ENCODE measurements around the gene RBM48. TPM values are rescaled to one million over a fixed set of nuclear protein-coding genes. Genes with fewer than 3 reads are reported as not detected.
"Not testable (repeated sequence)": the region's sequence is repeated elsewhere in the genome, so short reads cannot be mapped to it uniquely, and the experiment has no call there.

Gene RBM48
- polyA plus RNA-seq (ENCODE audit: insufficient read length) = 13.8 TPM

DNA sequence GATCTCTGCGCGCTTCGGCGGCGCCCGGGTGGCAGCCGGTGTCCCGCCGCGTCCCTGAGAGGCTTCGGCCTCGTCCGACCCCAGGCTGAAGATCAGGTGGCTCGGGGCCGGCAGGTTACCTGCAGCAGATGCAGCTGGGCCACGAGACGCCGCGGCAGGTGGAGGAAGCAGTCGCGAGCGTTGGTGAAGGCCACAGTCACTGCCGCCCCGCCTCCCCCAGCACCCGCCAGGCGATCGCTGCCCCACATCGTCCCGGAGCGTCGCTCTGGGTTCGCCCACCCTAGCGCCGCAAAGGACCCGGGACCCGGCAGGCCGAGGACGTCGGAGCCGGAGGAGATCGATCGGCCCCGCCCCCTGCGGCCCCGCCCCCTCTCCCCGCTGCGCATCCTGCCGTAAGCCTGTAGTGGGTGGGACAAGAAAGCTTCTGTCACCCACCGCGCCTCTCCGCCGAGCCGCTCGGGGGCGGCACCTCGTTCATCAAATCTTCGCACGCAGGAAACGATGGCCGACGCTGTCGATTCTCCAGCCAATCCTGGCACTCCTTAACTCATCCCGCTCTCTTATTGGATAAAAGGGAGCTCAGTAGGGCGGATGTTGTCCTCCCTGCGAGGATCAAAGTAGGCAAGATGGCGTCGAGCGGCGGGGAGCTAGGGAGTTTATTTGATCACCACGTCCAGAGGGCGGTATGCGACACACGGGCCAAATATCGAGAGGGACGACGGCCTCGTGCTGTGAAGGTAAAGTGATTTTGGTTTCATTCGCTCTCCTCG, at the start of gene RBM48, which contains the start of gene PEX1:
RBM48 (plus strand) TSS at position 608 of the 770 bp plus-strand sequence; CDS start at position 627, 19 bp downstream.
PEX1 (minus strand) TSS at position 333 of the 770 bp plus-strand sequence; CDS start at position 248, 85 bp downstream.
- DNase-seq (ENCODE audit: low read depth) = peak; percentile 99

DNA sequence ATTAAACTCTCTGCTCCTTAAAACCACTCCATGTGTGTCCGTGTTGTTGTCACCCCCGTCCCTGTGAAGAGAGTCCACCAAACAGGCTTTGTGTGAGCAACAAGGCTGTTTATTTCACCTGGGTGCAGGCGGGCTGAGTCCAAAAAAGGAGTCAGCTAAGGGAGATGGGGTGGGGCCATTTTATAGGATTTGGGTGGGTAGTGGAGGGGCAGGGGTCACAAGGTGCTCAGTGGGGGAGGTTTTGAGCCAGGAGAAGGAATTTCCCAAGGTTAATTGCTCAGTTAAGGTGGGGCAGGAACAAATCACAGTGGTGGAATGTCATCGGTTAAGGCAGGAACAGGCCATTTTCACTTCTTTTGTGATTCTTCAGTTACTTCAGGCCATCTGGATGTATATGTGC, 49.4 kb upstream of the RBM48 start:
- DNase-seq (ENCODE audit: low read depth) = not testable (repeated sequence)

DNA sequence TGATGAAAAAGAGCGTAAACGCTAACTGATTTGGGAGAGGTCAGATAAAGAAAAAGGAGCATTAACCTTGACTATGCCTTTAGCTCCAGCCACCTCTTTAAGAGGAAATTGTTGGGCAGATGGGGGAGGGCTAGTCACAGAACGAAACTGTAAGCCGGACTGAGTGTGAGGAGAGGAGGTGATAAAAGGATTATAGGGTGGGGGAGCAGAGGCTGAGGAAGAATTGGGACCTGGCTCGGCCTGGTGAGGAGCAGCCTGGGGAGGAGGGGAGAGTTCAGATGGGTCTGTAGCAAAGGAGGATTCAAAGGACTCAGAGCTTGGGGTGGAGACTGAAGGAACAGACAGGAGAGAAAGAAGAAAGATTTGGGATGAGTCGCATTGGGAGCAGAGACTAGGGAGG, 45.0 kb upstream of the RBM48 start:
- DNase-seq (ENCODE audit: low read depth) = not testable (repeated sequence)

DNA sequence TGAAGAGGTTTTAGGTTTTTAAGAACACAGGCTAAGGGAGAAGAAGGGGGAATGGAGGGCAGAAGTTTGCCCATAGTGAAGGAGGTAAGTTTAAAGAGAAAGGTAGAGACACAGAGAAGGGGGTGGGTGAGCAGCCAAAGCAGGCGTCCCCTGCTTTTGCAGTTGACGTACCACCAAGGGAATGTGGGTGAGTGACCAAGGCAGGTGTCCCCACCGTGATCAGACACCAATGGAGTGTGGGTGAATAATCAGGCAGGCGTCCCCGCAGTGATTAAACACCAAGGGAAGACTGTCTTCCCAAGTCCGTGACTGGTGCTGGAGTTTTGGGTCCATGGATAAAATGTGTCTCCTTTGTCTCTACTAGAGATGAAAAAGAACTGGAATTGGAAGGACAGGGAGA, 44.4 kb upstream of the RBM48 start:
- not testable (repeated sequence) for DNase-seq (ENCODE audit: low read depth)

DNA sequence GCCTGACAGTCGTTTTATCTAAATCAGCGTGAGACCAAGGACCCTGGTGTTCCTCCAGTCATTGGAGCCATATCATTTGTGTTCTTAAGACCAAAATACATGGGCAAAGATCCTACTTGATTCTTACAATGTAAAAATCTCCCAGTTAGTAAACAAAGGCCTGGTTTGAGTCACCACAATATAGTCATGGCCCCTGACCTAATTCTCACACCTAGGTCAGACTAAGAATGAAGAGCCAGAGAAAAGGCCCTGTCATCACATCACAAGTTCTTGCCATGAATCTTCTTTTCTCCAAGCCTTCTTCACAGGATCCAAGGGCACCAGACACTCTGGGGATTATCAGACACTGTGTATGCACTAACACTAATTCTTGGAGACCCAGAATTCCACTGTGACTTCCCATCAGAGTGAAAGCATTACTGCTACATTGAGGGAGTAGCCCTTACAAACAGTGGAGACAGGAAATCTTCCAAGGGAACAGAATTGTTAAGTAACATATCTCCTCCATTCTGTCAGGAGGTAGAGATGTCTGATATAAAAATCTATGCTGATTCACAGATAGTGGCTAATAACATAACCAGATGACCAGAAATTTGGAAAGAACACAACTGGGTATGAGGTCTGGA, 43.2 kb upstream of the RBM48 start:
- no peak for DNase-seq (ENCODE audit: low read depth)

DNA sequence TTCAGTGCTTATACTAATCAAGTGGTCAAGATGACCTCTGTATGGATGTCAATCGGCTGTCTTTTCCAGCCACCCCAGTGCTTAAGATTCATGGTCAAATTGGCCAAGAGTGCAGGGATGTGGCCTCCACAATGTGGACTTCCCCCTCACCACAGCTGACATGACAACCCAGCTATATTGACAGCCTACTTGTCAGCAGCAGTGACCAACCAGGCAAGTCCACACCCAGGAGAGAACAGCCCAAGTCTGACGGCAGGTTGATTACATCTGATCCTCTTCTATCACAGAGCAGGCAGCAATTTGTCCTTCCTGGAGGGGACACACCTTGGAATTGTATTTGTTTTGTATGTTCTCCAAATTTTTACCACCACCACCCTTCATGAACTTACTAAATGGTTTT, 42.6 kb upstream of the RBM48 start:
- no peak for DNase-seq (ENCODE audit: low read depth)

DNA sequence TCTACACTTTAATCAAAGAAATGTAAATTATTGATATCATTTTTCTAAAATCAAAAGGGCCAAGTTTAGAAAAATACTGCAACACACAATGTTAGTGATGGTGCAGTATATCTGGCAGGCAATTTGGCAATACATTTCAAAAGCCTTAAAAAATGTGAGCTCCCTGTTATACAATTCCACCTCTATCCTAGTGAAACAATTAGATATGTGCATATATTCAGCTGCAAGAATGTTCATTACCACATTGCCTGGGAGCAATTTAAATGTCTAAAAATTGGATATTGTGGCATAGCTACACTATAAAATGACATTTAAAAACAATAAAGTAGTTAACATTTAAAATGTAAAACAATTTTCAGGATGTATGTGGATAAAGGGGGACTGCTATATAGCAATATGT, 40.8 kb upstream of the RBM48 start:
- no peak for DNase-seq (ENCODE audit: low read depth)

DNA sequence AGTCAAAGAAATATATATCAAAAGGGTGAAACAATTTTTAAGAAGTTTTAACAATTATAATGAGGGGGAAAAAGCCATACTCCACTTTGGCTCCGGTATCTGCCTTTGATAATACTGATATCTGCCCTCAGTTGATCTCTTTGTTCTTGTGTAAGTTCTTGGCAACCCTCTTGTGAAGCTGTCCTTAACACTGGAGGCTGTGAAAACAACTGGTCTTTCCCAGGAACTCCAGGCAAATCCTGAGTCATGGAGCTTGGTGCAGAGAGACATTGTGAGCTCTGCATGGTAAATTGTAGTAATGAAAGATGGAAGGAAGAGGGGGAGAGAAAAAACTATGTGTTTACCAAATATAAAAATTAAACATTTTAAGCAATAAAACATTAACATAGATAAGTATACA, 39.0 kb upstream of the RBM48 start:
- DNase-seq (ENCODE audit: low read depth) = no peak

DNA sequence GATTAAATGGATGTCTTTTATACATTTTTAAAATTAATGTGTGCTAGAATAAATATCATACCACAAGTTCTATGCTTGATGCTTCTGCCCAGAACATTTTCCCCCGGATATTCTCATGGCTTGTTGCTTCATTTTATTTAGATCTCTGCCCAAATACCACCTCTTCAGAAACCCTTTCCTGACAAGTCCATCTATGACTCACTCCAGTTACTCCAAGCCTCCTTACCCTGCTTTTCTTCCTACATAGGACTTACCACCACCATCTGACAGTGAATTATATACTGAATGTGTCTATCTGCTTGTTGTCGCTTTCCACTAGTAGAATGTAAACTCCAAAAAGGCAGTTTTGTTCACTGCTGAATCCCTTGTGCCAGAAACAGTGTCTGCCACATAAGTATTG, 31.7 kb upstream of the RBM48 start:
- no peak for DNase-seq (ENCODE audit: low read depth)

DNA sequence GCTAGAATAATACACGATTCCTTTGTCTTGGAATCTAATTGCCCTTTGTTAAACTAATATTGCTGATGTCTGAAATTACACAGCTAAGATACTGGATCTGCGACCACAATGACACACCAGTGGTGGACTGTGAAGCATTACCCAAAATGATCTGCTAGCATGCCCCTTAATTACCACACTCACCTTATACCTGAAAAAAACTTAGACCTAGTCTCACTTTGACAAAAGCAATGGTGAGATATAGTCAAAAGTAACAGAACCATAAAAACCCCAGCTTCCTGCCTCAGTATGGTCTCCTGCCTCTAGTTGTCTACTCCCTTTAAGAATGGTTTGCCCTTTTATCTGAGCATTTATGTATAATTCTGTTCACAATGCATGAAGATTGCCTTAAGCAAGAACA, 30.0 kb upstream of the RBM48 start:
- no peak for DNase-seq (ENCODE audit: low read depth)

DNA sequence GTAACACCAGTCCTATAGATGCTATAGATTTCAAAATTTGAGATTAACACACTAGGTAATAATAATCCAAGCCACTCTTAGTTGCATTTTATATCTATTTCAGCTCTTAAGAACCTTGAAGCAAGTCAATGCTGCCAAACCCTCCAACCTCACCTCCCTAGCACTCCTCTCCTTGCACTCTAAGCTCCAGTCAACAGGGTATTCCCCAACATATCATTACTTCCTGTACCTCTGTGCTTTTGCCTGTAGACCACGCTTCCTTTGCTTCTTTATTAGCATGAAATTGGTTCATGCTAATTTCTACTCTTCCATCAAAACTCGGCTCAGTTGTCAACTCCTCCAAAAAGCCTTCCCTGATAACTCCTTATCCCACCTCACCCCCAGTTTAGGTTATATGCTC, 24.8 kb upstream of the RBM48 start:
- no peak for DNase-seq (ENCODE audit: low read depth)

DNA sequence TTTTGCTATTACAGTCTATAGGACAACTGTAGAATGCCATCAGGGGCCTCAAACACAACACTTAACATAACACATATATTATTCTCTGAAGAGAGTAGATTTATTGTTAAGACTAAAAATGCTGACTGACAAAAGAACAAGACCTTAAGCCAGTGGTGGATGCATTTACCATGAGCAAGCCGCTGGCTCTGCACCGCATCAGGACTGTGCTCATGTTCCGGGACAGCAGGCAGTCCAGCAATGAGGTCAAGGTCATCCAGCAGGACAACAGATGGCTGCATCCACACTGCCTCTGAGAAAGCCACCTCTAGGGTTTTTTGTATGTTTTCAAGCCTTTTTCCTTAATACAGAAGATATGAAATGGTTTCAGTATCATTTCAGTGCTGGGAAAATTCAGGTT, 24.0 kb upstream of the RBM48 start:
- DNase-seq (ENCODE audit: low read depth) = no peak

DNA sequence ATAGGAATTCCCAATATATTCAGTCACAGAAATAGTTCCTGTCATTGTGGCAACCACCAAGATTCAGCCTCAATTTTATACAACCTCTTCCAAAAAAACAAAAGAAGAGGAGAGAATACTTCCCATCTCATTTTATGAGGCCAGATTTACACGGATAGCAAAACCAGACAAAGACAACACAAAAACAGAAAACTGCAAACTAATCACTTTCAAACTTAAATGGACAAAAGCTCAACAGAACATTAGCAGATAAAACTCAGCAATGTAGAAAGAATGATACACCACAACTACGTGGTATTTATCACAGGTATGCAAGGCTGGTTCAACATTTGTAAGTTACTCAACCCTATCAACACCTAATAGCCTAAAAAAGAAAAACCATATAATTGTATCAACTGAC, 22.2 kb upstream of the RBM48 start:
- no peak for DNase-seq (ENCODE audit: low read depth)

DNA sequence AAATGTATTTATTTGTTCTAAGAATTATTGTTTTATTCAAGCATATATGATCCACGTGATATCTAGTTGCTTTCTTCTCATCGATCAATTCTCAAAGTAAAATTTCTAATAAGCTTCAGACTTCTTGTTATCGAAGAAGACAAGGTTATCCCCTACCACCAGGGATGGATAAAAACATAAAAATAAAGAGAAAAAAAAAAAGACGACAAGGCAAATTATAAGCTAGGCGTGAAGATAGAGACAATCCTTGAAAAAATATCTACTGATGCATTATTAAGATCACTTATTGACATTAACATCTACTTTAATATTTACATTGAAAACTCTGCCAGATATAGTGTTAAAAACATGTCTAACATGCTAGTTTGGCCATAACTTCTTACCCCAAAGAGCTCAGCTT, 19.6 kb upstream of the RBM48 start:
- DNase-seq (ENCODE audit: low read depth) = no peak

DNA sequence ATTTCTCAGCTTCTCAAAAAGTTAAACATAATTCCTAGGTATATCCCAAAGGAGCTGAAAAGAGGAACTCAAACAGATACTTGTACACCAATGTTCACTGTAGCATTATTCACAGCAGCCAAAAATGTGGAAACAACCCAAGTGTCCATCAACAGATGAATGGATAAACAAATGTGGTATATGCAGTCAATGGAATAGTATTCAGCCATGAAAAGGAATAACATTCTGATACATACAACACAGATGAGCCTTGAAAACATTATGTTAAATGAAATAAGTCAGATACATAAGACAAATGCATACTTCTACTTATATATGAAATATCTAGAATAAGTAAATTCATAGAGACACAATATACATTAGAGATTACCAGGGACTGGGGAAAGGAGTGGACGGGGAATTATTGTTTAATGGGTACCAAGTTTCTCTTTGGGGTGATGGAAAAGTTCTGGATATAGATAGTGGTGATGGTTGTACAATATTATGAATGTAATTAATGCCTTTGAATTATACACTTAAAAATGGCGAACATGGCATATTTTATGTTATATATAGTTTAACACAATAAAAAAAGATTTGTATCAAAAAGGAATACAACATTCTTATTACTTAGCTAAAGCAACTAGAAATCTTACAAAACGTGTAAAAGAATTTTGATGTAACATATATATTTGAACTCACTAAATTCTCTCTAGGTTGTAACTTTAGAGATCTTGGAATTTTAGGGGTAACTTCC, 15.3 kb upstream of the RBM48 start:
- DNase-seq (ENCODE audit: low read depth) = no peak

DNA sequence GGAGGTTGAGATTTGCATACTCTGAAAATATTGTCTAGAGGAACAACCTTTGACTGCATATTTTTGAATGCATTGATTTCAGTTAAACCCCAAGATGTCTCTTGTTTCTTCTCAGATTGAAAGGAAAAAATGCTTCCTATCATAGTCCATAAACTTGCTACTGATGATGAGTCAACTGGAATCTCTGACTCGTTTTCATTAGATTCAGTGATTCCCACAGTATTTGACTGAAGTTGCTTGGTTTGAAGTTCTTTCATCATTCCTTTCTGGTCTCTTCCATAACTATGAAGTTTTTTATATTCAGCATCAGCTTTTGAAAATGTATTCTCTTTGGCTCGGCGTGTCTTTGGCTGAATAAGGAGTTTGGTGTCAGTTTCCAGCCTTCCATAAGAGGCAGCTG, 11.0 kb upstream of the RBM48 start:
- no peak for DNase-seq (ENCODE audit: low read depth)

DNA sequence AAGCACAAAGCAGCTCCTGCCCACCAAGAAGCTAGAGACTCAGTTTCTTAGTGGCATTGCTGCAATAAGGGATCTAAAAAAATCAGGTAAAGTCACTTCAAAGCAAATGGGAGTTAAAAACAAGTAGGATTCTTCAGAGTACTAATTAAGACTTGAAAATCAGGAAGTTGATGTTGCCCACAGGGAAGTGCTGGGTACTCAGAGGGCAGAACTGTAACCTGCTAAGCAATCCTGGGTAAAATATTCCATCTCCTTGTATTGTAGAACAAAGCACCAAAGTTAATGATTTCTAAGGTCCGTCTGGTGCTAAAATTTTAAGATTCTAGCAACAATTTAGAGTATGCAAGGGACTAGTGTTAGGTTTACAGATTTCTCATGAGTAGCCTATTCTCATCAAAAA, 8.6 kb upstream of the RBM48 start:
- no peak for DNase-seq (ENCODE audit: low read depth)

DNA sequence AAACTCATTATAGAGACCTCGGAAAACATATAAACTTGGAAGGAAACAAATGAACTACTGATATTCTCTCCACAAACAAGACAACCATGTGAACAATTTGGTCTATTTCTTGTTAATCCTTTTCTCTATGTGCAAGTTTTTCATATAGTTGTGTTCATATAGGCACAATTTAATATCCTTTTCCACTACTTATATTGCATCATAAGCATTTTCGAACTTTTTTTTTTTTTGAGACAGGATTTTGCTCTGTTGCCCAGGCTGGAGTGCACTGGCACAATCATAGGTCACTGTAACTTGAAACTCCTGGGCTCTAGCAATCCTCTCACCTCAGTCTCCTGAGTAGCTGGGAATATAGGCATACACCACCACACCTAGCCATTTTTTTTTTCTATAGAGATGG, 5.5 kb upstream of the RBM48 start:
- no peak for DNase-seq (ENCODE audit: low read depth)

DNA sequence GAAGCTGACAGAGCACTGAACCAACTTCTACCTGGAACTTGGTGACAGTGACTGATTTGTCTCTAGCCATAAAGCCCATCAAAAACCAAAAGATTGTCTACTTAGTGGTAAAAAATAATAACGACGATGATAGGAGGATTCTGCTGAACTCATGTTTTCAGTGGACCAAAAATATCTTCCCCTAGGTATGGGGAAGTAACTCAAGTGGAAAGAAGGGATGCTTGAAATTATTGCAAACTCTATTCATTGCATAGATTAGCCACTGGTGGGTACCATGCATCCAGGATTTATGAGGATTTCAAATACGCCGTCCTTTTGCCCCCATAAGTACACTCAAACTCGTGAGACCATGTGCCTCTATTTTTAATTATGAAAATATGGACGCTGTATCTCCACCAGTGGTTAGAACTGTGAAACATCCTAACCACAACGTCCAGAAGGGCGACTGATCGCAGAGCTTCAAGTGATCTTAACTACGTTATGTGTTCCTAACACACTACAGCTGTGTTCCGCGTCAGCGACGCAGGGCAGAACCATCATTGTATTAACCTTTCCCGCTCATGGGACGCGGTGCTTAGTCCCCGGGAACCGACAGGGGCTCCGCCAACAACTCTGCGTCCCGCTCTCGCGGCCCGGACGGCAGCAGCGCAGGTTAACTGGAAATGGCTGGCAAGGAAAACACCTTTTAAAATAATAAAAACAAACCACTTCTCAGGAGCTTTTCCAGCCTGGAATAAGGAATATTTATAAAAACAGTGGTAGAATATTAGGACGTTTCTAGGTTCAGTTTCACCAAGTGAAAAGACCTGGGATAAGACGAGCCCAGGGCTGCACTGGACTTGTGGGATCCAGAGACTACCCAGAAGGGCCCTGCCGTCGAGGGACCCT, 1.1 kb upstream of the RBM48 start:
- DNase-seq (ENCODE audit: low read depth) = no peak

DNA sequence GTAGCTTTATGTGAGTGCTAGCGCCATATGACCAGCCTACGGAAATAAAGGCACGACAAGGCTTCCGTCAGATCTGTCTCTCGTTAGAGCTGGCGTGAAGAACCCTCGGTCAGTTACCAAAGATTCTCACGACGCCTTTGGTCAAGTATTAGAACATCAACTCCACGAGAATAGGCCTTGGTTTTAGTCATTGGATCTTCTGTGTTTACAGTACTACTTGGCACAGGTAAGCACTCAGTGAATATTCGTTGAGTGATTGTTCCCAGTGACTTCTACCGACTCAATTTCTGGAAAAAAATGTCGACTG, 316 bp downstream of the RBM48 start:
- no peak for DNase-seq (ENCODE audit: low read depth)

DNA sequence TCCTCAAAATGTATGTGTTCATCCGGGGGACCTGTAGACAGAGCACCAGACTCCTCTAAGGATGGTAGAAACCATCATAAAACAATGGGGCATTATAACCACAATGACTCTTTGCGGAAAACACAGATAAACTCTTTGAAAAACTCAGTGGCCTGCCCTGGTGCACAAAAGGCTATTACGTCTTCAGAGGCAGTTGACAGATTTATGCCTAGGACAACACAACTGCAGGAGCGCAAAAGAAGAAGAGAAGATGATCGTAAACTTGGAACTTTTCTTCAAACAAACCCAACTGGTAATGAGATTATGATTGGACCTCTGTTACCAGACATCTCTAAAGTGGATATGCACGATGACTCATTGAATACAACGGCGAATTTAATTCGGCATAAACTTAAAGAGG, 6.0 kb downstream of the RBM48 start:
- DNase-seq (ENCODE audit: low read depth) = no peak

DNA sequence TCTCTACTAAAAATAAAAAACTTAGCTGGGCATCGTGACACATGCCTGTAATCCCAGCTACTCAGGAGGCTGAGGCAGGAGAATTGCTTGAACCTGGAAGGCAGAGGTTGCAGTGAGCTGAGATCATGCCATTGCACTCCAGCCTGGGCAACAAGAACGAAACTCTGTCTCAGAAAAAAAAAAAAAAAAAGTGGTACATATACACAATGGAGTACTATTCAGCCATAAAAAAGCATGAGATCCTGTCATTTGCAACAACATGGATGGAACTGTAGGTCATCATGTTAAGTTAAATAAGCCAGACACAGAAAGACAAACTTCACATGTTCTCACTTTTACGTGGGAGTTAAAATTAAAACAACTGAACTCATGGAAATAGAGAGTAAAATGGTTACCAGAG, 14.9 kb downstream of the RBM48 start:
- DNase-seq (ENCODE audit: low read depth) = not testable (repeated sequence)

All from forelimb muscle (tissue), 1 donor.